Common myeloid progenitor, CD34-positive (primary cell): Measurements from ENCODE around the gene PLCL1.

Experiments
- CTCF ChIA-PET: fragments of 350-600 bp; sonication (Branson Sonifier 250); formaldehyde crosslinking; loops from one replicate; lab custom pipeline; 2021; ENCODE audit warnings: antibody characterized with exemption; lab: Charles Lee
- POLR2A ChIA-PET: fragments of 350-600 bp; sonication (Branson Sonifier 250); formaldehyde crosslinking; loops from one replicate; lab custom pipeline; 2021; ENCODE audit warnings: antibody characterized with exemption; lab: Charles Lee
- DNase-seq, 3 donors: peaks; one replicate each; pipeline versions ENCODE4 v3.0.0 to v3.0.0-alpha.2; 2013
- H3K27ac ChIP-seq, 2 experiments: 1 replicate in 1 of 2; 2 replicates in 1 of 2; pipeline ENCODE4 v1.7.0; 2013; ENCODE audit warnings: inconsistent platforms in 2 of 2, low read length in 2 of 2, mild to moderate bottlenecking in 2 of 2, low read depth in 1 of 2, moderate library complexity in 1 of 2; ENCODE audit not compliant: severe bottlenecking in 2 of 2, insufficient read depth in 1 of 2, poor library complexity in 1 of 2
- H3K27me3 ChIP-seq, 5 experiments: replicated peaks in 2 of 5; 1 replicate in 3 of 5; 2 replicates in 2 of 5; pipeline versions ENCODE4 v1.6.1 to v1.7.0; 2013; ENCODE audit warnings: low read length in 4 of 5, mild to moderate bottlenecking in 2 of 5, moderate library complexity in 2 of 5, inconsistent platforms in 1 of 5; ENCODE audit not compliant: insufficient read depth in 5 of 5, control insufficient read depth in 4 of 5
- H3K36me3 ChIP-seq, 4 experiments: 1 replicate in 2 of 4; 2 replicates in 2 of 4; pipeline versions ENCODE4 v1.6.1 to v1.7.0; 2013; ENCODE audit warnings: low read length in 3 of 4, control low read depth in 1 of 4, mild to moderate bottlenecking in 1 of 4; ENCODE audit not compliant: control insufficient read depth in 4 of 4, insufficient read depth in 4 of 4
- H3K4me1 ChIP-seq, 4 experiments: 1 replicate in 3 of 4; 2 replicates in 1 of 4; pipeline versions ENCODE4 v1.6.1 to v1.7.1; 2013; ENCODE audit warnings: low read length in 3 of 4, mild to moderate bottlenecking in 3 of 4, control low read depth in 1 of 4, inconsistent platforms in 1 of 4, moderate library complexity in 1 of 4; ENCODE audit not compliant: control insufficient read depth in 4 of 4, insufficient read depth in 4 of 4; ENCODE audit errors: control extremely low read depth in 1 of 4
- H3K4me3 ChIP-seq, 7 experiments: 1 replicate in 4 of 7; 2 replicates in 3 of 7; pipeline versions ENCODE4 v1.5.1 to v1.7.0; 2013; ENCODE audit warnings: mild to moderate bottlenecking in 7 of 7, low read length in 6 of 7, moderate library complexity in 6 of 7, inconsistent platforms in 2 of 7, low read depth in 2 of 7, control low read depth in 1 of 7; ENCODE audit not compliant: insufficient read depth in 4 of 7, control insufficient read depth in 1 of 7; ENCODE audit errors: extremely low read depth in 1 of 7
- H3K9me3 ChIP-seq, 5 experiments: 1 replicate in 4 of 5; 2 replicates in 1 of 5; pipeline versions ENCODE4 v1.6.1 to v1.7.1; 2013; ENCODE audit warnings: low read length in 4 of 5, mild to moderate bottlenecking in 2 of 5, inconsistent platforms in 1 of 5, low read depth in 1 of 5, moderate library complexity in 1 of 5; ENCODE audit not compliant: control insufficient read depth in 4 of 5, insufficient read depth in 2 of 5; ENCODE audit errors: control extremely low read depth in 1 of 5
- WGBS: methylation state at CpG from one replicate; pipeline ENCODE4 v1.1.5; 2013; ENCODE audit not compliant: insufficient coverage; 5-methylcytosine and 5-hydroxymethylcytosine counted together

Gene PLCL1

DNA sequence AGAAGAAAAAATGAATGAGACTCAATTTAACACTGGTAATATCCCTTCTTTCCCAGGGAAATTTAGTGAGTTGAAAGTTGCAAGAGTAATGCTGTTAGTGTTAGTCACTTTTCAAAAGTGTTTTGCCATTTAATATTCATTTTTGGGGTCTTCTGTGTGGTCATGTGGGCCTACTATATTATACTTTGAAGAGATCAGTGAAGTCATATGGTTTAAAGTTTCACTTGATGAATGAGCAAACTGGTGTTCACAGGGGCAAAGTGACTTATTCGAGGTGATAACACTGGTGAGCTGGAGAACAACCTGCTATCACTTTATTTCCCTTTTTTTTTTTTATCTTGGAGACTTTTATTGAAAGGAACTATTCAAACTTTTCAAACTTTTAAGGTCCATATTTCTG lies 196.0 kb downstream of the PLCL1 start:
- H3K36me3 ChIP-seq = no peaks in the 10 kb centered on the region
- H3K4me1 ChIP-seq = peaks cover 0 to 4% (median 1%) of the 10 kb centered on the region in 4 experiments
- no peaks in the 10 kb centered on the region for H3K27me3 ChIP-seq
- H3K4me3 ChIP-seq = no peak overlapping the region
- whole genome bisulfite sequencing = no CpG with 5 or more reads among the region's 1 CpG
- POLR2A ChIA-PET = no interaction called here
- no peak for DNase-seq
- CTCF ChIA-PET = no interaction called here
- H3K9me3 ChIP-seq = no peaks in the 10 kb centered on the region
- no peak overlapping the region for H3K27ac ChIP-seq

DNA sequence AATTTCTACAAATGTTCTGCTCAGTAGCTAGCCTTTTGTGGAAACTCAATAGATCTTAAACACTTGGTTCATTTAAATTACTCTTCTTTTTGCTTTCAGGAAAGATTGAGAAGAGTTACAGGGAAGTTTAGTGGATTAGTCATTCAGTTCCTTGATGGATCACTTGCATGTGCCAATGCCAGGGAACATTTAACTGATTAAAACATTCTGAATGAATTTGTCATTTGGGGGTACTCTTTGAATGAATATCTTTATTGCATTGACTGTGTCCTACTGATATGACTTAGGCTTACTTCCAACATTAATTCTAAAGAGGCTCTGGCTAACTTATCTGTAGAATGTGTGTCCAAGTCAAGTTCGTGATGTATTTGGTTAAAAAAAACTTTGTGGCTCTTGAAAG lies 199.8 kb downstream of the PLCL1 start:
- POLR2A ChIA-PET = interaction anchor here (0.6 kb wide), 1 partner anchor 95 kb away, joined by 4 read pairs; no protein-coding TSS in a partner anchor
- no peaks in the 10 kb centered on the region for H3K9me3 ChIP-seq
- CTCF ChIA-PET = no interaction called here
- H3K27ac ChIP-seq = no peak overlapping the region
- H3K36me3 ChIP-seq = no peaks in the 10 kb centered on the region
- no peaks in the 10 kb centered on the region for H3K4me1 ChIP-seq
- H3K27me3 ChIP-seq = no peaks in the 10 kb centered on the region
- H3K4me3 ChIP-seq = no peak overlapping the region
- no peak for DNase-seq
- WGBS = no CpG with 5 or more reads among the region's 1 CpG

DNA sequence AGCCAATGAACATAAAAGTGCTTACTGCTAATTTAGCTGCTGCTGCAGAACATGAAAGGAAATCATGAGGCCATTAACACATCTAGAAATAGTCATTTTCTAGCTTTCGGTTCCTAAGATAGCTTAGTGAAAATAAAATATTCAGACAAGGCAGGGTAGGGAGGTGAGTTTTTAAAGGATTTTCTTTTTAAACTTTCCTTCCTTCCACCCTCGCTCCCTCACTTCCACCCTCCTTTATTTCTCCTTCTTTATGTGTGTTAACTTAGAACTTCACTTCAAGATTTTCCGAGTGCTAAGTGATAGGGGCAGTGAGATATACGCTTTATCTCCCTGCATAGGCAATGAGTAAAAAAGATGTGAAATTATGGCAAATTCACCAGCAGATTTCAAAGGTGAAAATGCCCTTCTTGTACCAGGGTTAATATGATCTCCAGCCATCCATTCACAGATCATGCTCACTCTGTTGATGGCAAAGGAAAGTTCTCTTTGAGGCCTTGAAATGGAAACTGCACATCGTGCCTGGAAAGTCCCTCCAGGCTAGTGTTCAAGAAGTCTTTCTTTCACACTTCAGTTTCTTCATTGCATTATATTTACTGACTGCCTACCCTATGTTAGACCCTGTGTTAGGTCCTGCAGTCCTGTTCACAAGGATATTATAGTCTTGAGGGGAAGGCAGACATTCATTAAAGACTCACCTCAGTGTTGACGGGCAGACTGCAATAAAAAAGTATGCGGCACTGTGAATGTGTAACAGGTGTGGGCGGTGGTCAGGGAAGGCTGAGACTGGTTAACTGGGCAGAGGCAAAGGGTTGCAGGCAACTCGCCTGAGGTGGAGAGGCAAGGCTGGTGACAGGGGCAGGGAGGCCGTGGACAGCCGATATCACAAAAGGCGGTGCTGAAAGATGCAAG lies 200.8 kb downstream of the PLCL1 start:
- POLR2A ChIA-PET = interaction anchor here (0.6 kb wide), 1 partner anchor 94 kb away, joined by 4 read pairs; no protein-coding TSS in a partner anchor

DNA sequence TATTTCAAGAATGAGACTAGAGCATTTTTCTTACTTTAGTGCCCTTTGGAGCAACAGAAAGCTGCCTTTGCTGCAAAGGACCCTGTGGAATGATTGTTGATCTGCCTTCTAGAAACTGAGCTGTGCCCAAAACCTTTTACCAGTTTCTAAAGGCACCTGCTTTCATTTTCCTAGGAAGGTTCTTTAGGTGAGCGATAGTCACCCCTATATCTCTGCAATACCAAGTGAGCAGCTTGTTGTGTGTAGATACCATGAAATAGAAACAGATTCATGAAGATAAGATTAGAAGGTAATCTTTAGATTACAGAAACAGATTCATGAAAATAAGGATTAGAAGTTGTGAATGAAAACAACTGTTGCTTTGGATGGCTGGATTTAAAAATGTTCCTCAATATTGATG lies 202.3 kb downstream of the PLCL1 start:
- H3K9me3 ChIP-seq = peaks cover 0 to 1% (median 0%) of the 10 kb centered on the region in 5 experiments
- H3K4me1 ChIP-seq = no peaks in the 10 kb centered on the region
- ChIA-PET POLR2A (no interaction called here), CTCF (no interaction called here)
- WGBS = no CpG with 5 or more reads among the region's 1 CpG
- no peak for DNase-seq
- no peak overlapping the region for H3K4me3 ChIP-seq
- no peak overlapping the region for H3K27ac ChIP-seq
- no peaks in the 10 kb centered on the region for H3K36me3 ChIP-seq
- no peaks in the 10 kb centered on the region for H3K27me3 ChIP-seq

More for the DNA sequence above, 200.8 kb downstream of the PLCL1 start:
- CTCF ChIA-PET = no interaction called here
- no peak overlapping the region for H3K27ac ChIP-seq
- H3K36me3 ChIP-seq = no peaks in the 10 kb centered on the region
- no peak for DNase-seq
- no peaks in the 10 kb centered on the region for H3K27me3 ChIP-seq
- WGBS = 98% methylated on average over 6 of the region's 12 CpGs
- H3K9me3 ChIP-seq = no peaks in the 10 kb centered on the region
- H3K4me3 ChIP-seq = no peak overlapping the region
- H3K4me1 ChIP-seq = no peaks in the 10 kb centered on the region

DNA sequence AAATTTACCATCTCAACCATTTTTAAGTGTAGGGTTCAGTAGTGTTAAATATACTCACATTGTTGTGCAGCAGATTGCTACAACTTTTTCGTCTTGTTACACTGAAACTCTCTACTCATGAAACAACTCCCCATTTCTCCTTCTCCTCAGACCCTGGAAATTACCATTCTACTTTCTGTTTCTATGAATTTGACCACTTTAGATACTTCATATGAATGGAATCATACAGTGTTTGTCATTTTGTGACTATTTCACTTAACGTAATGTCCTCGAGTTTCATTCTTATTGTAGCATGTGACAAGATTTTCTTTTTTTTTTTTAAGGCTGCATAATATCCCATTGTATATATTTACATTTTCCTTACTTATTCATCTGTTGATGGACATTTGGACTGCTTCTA lies 203.8 kb downstream of the PLCL1 start:
- Histone ChIP-seq H3K27ac (no peak overlapping the region), H3K4me3 (no peak overlapping the region), H3K27me3 (no peaks in the 10 kb centered on the region), H3K9me3 (peaks cover 0 to 7% (median 2%) of the 10 kb centered on the region in 5 experiments), H3K36me3 (no peaks in the 10 kb centered on the region), H3K4me1 (no peaks in the 10 kb centered on the region)
- no peak for DNase-seq
- CTCF ChIA-PET = no interaction called here
- POLR2A ChIA-PET = no interaction called here
- whole genome bisulfite sequencing = no CpG with 5 or more reads among the region's 3 CpGs

DNA sequence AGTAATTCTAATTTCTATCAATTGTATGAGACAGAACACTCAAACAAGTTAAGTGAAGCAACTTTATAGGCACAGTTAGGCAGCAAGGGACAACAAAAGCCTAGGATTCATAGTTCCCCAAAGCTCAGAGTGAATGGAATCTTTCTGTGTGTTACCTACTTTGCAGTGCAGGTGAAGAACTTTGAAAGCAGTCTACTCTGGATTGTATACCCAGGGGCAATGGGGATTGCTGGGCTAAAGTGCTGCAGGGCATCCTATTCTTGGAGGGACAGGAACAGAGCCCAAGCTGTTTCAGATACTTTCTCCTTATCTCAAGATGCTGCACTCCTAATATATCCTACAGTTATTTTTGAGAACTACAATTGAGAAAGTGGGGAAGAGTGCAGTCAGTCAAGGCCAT lies 207.6 kb downstream of the PLCL1 start:
- Histone ChIP-seq H3K27me3 (no peaks in the 10 kb centered on the region), H3K4me3 (no peak overlapping the region), H3K27ac (no peak overlapping the region), H3K36me3 (no peaks in the 10 kb centered on the region), H3K4me1 (no peaks in the 10 kb centered on the region), H3K9me3 (peaks cover 0 to 7% (median 2%) of the 10 kb centered on the region in 5 experiments)
- ChIA-PET POLR2A (no interaction called here), CTCF (no interaction called here)
- no peak for DNase-seq

DNA sequence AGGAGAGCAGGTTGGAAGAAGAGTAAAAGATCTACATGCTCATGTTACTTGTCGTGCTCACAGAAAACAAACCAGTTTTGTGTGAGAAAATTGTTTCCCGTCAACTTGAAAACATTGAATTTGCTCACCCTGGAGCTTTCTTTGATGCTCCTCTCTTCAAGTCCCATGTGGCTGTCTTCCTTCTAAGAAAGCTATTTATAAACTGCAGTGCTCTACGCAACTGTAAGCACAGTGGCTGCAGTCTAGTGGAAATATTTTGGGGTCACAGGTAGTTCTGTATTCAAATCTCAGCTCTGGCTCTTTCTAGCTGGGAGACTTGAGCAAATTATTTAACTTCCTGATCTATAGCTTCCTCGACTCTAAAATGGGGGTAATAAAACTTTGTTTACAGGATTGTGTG lies 211.8 kb downstream of the PLCL1 start:
- peaks cover 0 to 7% (median 3%) of the 10 kb centered on the region in 5 experiments for H3K9me3 ChIP-seq
- no peak for DNase-seq
- H3K4me3 ChIP-seq = no peak overlapping the region
- H3K4me1 ChIP-seq = no peaks in the 10 kb centered on the region
- H3K27me3 ChIP-seq = no peaks in the 10 kb centered on the region
- ChIA-PET CTCF (no interaction called here), POLR2A (no interaction called here)
- WGBS = 97% methylated on average over 3 of the region's 4 CpGs
- no peaks in the 10 kb centered on the region for H3K36me3 ChIP-seq
- no peak overlapping the region for H3K27ac ChIP-seq
